AG09319 (cell line): ENCODE data around the gene MCM9.

Experiments
- DNase-seq: peaks from one replicate; pipeline ENCODE4 v3.0.0-alpha.2; 2010; ENCODE audit warnings: low read depth; ENCODE audit errors: extremely low read depth
- CTCF ChIP-seq: IDR thresholded peaks from 2 replicates; pipeline ENCODE4 v1.5.1; 2011; ENCODE audit warnings: low read depth, mild to moderate bottlenecking, inconsistent platforms, low read length, moderate library complexity

Gene MCM9

GRCh38 chr6:118903691-118904090 is 31.3 kb downstream of the MCM9 start:
- TF ChIP-seq CTCF: no peak

GRCh38 chr6:118903138-118903537 is 31.8 kb downstream of the MCM9 start:
- TF ChIP-seq CTCF: no peak
- DNase-seq: no peak

More at GRCh38 chr6:118903691-118904090, 31.3 kb downstream of the MCM9 start:
- no peak for DNase-seq

DNA sequence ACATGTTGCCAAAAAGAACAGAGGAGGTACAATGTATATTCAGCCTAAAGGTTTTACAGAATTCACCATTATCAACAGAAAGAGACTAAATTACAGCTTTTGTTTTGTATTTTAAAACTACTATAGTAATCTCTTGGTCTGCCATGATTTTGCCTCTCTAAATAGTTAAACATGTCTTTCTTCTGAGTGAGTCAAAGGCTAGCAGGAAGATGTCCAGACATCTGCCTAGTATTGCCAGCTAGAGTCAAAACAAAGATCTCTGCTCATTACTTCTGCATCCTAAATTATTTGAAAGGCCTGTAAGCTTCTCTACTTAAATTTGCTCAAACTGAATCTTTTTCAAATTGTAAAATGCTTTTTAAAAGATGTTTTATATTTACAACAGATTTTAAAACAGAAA is 32.2 kb downstream of the MCM9 start:
- TF ChIP-seq CTCF: no peak
- DNase-seq: no peak

GRCh38 chr6:118899948-118900347 is 35.0 kb downstream of the MCM9 start:
- no peak for DNase-seq
- no peak for TF ChIP-seq CTCF

DNA sequence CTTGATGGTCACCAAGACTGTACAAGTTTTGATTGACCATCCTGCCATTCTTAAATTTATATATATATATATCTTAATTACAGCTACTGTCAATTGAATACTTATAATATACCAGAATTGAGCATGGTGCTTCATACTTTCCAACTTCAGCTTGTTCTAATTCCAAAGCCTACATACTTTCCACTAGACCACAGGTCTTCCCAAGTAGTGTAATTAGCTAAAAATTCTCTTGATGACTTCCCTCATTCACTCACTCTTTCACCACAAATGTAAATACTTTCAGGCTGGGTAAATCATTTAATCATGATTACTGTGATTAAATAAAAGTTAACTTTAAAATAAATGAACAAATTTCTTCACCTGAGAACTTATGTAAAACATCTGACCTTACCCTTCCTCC is 37.6 kb downstream of the MCM9 start:
- no peak for TF ChIP-seq CTCF

DNA sequence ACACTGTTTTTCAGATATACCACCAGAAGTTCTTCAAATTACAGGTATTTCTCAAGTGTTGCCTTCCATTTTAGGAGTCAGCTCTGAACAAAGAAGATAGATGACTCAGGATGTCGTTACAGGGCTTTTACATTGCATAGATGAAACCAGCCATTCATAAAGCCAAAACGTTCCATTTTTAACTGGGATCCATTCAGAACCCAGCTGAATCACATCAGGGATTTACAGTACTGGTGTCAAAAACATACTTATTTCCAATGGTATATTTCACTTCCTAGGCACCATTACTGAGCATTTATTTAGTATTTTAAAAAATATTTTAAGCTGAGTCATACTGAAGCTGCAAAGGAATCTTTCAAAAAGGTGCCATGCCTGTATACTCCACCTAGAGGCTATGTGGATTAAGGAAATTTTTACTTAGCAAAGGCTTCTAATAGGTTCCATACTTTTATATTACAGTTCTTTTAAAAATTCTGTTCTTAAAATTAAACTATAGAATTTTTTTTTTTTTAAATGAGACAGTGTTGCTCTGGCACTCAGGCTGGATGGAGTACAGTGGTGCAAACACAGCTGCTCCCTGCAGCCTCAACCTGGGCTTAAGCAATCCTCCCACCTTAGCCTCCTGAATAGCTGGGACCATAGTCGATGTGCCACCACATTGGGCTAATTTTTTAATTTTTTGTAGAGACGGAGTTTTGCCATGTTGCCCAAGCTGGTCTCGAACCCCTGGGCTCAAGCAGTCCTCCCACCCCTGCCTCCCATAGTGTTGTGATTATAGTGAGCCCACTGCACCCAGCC is 38.4 kb downstream of the MCM9 start:
- peak; percentile 30 for TF ChIP-seq CTCF
- no peak for DNase-seq

More for the DNA sequence above, 37.6 kb downstream of the MCM9 start:
- no peak for DNase-seq

DNA sequence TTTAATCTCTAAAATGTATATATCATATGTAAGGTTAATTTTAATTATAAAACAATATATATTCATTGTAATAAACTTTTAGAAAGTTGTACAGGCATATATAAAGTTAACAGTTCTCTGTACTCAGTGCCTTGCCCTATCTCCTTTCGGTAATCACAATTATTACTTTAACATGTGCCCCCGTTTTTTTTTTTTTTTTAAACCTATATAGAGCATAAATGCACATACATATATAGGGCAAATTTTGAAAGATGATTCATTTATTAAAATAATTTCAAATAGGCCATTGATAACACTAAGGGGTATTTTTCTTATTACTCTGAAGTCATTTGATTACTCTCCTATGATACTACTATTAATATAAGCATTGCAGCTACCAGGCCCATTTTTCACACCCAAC is 39.1 kb downstream of the MCM9 start:
- DNase-seq: no peak
- TF ChIP-seq CTCF: no peak
